Left lung (tissue), 10 donors: Measurements from ENCODE around the gene FSCN2. TPM values are rescaled to one million over a fixed set of nuclear protein-coding genes. Genes with fewer than 3 reads are reported as not detected.

Source experiments
- ATAC-seq: fragments of 200-7000 bp; cut with Tn5 transposase; one replicate; pipeline ENCODE4 v1.9.1; 2020; ENCODE audit warnings: moderate library complexity
- DNase-seq, 4 donors: peaks; one replicate each; pipeline ENCODE4 v3.0.0-alpha.2; 2013 to 2020
- H3K27ac ChIP-seq, 2 donors: fragments of 200-600 bp; sonication (generic) in 1 of 2; one replicate each; pipeline versions ENCODE4 v1.5.0 to v1.8.0; 2020 to 2021
- H3K27me3 ChIP-seq, 2 donors: fragments of 200-600 bp; sonication (generic) in 1 of 2; one replicate each; pipeline versions ENCODE4 v1.5.0 to v1.8.0; 2020 to 2021
- H3K36me3 ChIP-seq, 2 donors: fragments of 200-600 bp; sonication (generic) in 1 of 2; one replicate each; pipeline versions ENCODE4 v1.5.0 to v1.8.0; 2020 to 2021
- H3K4me1 ChIP-seq, 2 donors: fragments of 200-600 bp; one replicate each; pipeline ENCODE4 v1.8.0; 2021
- H3K4me3 ChIP-seq, 2 donors: fragments of 200-600 bp; sonication (generic) in 1 of 2; one replicate each; pipeline versions ENCODE4 v1.5.0 to v1.8.0; 2020 to 2021; ENCODE audit warnings: mild to moderate bottlenecking in 1 of 2
- H3K9me3 ChIP-seq, 2 donors: fragments of 200-600 bp; sonication (generic) in 1 of 2; one replicate each; pipeline versions ENCODE4 v1.5.0 to v1.8.0; 2020 to 2021
- CTCF ChIP-seq, 2 donors: fragments of 200-600 bp; sonication (generic) in 1 of 2; IDR thresholded peaks; one replicate each; pipeline versions ENCODE4 v1.5.0 to v1.8.0; 2021; ENCODE audit warnings: antibody characterized with exemption in 2 of 2
- intact Hi-C, 2 donors: fragments of 100-400 bp; cut with DNase I; formaldehyde crosslinking; loops; one replicate each; pipeline versions ENCODE4 v1.11.2 to v1.14.2; 2022
- polyA plus RNA-seq, 6 donors: library from polyadenylated mRNA; unstranded; fragments of 120-200 nt; gene quantifications; one replicate each; pipeline ENCODE4 v1.2.1, GENCODE V29; 2013; ENCODE audit not compliant: insufficient read length in 6 of 6
- total RNA-seq, 2 donors: library from RNA; stranded (reverse); fragmentation: NEBNext Ultra II Directional; extraction: Animal tissue kit (Norgen Biotek cat#: 25700); gene quantifications; one replicate each; pipeline ENCODE4 v1.2.1, GENCODE V29; 2021
- donor health status: DM: no; HTN: yes; CAD: no.
- donor health status: DM: no; HTN: no; CAD: no.

The FSCN2 gene
- total and polyA plus RNA-seq, 8 donors = 0.92 to 3.4 (median 1.9) TPM

GRCh38 chr17:81513372-81513752 lies 14.8 kb upstream of the FSCN2 start:
- no peaks in the 10 kb centered on the region for H3K27me3 ChIP-seq
- ATAC-seq (peak; percentile 34), DNase-seq (peak; percentile 63 to 89 (median 70))
- H3K4me3 ChIP-seq = peak overlapping the region; percentile 82 to 91
- peak overlapping the region; percentile 99 to 100 for H3K27ac ChIP-seq
- peaks cover 0 to 40% of the 10 kb centered on the region in 2 donors for H3K36me3 ChIP-seq
- peaks cover 19 to 55% of the 10 kb centered on the region in 2 donors for H3K4me1 ChIP-seq
- H3K9me3 ChIP-seq = no peaks in the 10 kb centered on the region
- intact Hi-C loops = loop anchor here in 1 of 2 donors (5.0 kb wide), 1 partner anchor 116 kb away; the partner anchor contains the start of gene BAHCC1
- TF ChIP-seq CTCF (IDR thresholded peaks at IDR 0.05) = no peak

- intact Hi-C loops = loop anchor here in 1 of 2 donors (5.0 kb wide), 1 partner anchor 117 kb away; the partner anchor contains the start of gene BAHCC1
Measured at GRCh38 chr17:81513753-81514488, 14.3 kb upstream of the FSCN2 start.

GRCh38 chr17:81514489-81514738 lies 13.8 kb upstream of the FSCN2 start:
- H3K27ac ChIP-seq = peak overlapping the region; percentile 99 to 100
- H3K4me3 ChIP-seq = peak overlapping the region; percentile 82 to 91
- TF ChIP-seq CTCF (IDR thresholded peaks at IDR 0.05) = no peak
- H3K9me3 ChIP-seq = no peaks in the 10 kb centered on the region
- H3K4me1 ChIP-seq = peaks cover 18 to 55% of the 10 kb centered on the region in 2 donors
- DNase-seq (no peak), ATAC-seq (no peak)
- peaks cover 0 to 6% of the 10 kb centered on the region in 2 donors for H3K27me3 ChIP-seq
- intact Hi-C loops = loop anchor here in 1 of 2 donors (5.0 kb wide), 1 partner anchor 117 kb away; the partner anchor contains the start of gene BAHCC1
- H3K36me3 ChIP-seq = peaks cover 0 to 29% of the 10 kb centered on the region in 2 donors

More at GRCh38 chr17:81513753-81514488, 14.3 kb upstream of the FSCN2 start:
- Histone ChIP-seq H3K27ac (peak overlapping the region; percentile 99 to 100), H3K36me3 (peaks cover 0 to 34% of the 10 kb centered on the region in 2 donors), H3K27me3 (peaks cover 0 to 1% of the 10 kb centered on the region in 2 donors), H3K4me3 (peak overlapping the region; percentile 82 to 91), H3K4me1 (peaks cover 23 to 55% of the 10 kb centered on the region in 2 donors), H3K9me3 (no peaks in the 10 kb centered on the region)
- no peak for TF ChIP-seq CTCF (IDR thresholded peaks at IDR 0.05)
- DNase-seq (peak; percentile 62 to 92 (median 70)), ATAC-seq (peak; percentile 12)

- H3K4me1 ChIP-seq = peaks cover 15 to 55% of the 10 kb centered on the region in 2 donors
- DNase-seq (peak; percentile 51 to 96 (median 84)), ATAC-seq (peak; percentile 40)
- peak overlapping the region; percentile 82 to 91 for H3K4me3 ChIP-seq
- TF ChIP-seq CTCF (IDR thresholded peaks at IDR 0.05) = no peak
- intact Hi-C loops = loop anchor here in 1 of 2 donors (5.0 kb wide), 1 partner anchor 118 kb away; the partner anchor contains the start of gene BAHCC1
- H3K9me3 ChIP-seq = no peaks in the 10 kb centered on the region
- peaks cover 0 to 11% of the 10 kb centered on the region in 2 donors for H3K27me3 ChIP-seq
- H3K27ac ChIP-seq = peak overlapping the region; percentile 99 to 100
- peaks cover 0 to 24% of the 10 kb centered on the region in 2 donors for H3K36me3 ChIP-seq
Measured at GRCh38 chr17:81514739-81515529, 13.2 kb upstream of the FSCN2 start.
